Progenitor cell of endocrine pancreas (in vitro differentiated cells): ENCODE results near the gene NEXN. TPM values are rescaled to one million over a fixed set of nuclear protein-coding genes. Genes with fewer than 3 reads are reported as not detected.

Experiments used
- DNase-seq: peaks from one replicate; pipeline ENCODE4 v3.0.0; 2021; ENCODE audit warnings: low spot score; ENCODE audit not compliant: unreplicated experiment
- H3K27ac Mint-ChIP-seq: 2 replicates; pipeline ENCODE4 v1.8.0; 2021; ENCODE audit warnings: mild to moderate bottlenecking, moderate library complexity, mixed read lengths
- H3K27me3 Mint-ChIP-seq: 2 replicates; pipeline ENCODE4 v1.8.0; 2021; ENCODE audit warnings: mixed read lengths
- H3K36me3 Mint-ChIP-seq: 2 replicates; pipeline ENCODE4 v1.8.0; 2022; ENCODE audit warnings: mixed read lengths; ENCODE audit not compliant: insufficient read depth
- H3K4me1 Mint-ChIP-seq: 2 replicates; pipeline ENCODE4 v1.8.0; 2021; ENCODE audit warnings: low read depth, mixed read lengths
- H3K4me3 Mint-ChIP-seq: 2 replicates; pipeline ENCODE4 v1.8.0; 2021; ENCODE audit warnings: low read depth, mild to moderate bottlenecking, moderate library complexity, mixed read lengths
- H3K9me3 Mint-ChIP-seq: 2 replicates; pipeline ENCODE4 v1.8.0; 2021; ENCODE audit warnings: low read depth, mixed read lengths
- CTCF ChIP-seq: fragments of 200-600 bp; sonication (generic); IDR thresholded peaks from one replicate; pipeline ENCODE4 v1.5.0; 2021; ENCODE audit warnings: antibody characterized with exemption, mild to moderate bottlenecking; ENCODE audit not compliant: unreplicated experiment
- total RNA-seq: library from RNA; stranded (reverse); gene quantifications from 2 replicates; pipeline ENCODE4 v1.2.1, GENCODE V29; 2021

The NEXN gene
- total RNA-seq, 1 donor from 2014 or later = 6.5 TPM

- no peak for DNase-seq
- peak overlapping the region; percentile 97 for H3K27ac Mint-ChIP-seq
- peaks cover 4% of the 10 kb centered on the region for H3K36me3 Mint-ChIP-seq
- TF ChIP-seq CTCF = no peak
- no peaks in the 10 kb centered on the region for H3K9me3 Mint-ChIP-seq
- H3K27me3 Mint-ChIP-seq = no peaks in the 10 kb centered on the region
- H3K4me3 Mint-ChIP-seq = no peak overlapping the region
- H3K4me1 Mint-ChIP-seq = peaks cover 43% of the 10 kb centered on the region
Measured at GRCh38 chr1:77984629-77985028, 96.2 kb downstream of the NEXN start.

GRCh38 chr1:77986810-77987209 is 98.4 kb downstream of the NEXN start:
- Mint-ChIP-seq H3K4me1 (peaks cover 36% of the 10 kb centered on the region), H3K27ac (peak overlapping the region; percentile 77), H3K4me3 (no peak overlapping the region), H3K9me3 (no peaks in the 10 kb centered on the region), H3K27me3 (no peaks in the 10 kb centered on the region), H3K36me3 (peaks cover 13% of the 10 kb centered on the region)
- TF ChIP-seq CTCF = no peak
- no peak for DNase-seq

GRCh38 chr1:77987919-77988318 is 99.5 kb downstream of the NEXN start:
- Mint-ChIP-seq H3K4me3 (no peak overlapping the region), H3K4me1 (peaks cover 33% of the 10 kb centered on the region), H3K27ac (no peak overlapping the region), H3K36me3 (peaks cover 13% of the 10 kb centered on the region), H3K9me3 (no peaks in the 10 kb centered on the region), H3K27me3 (no peaks in the 10 kb centered on the region)
- TF ChIP-seq CTCF = no peak
- DNase-seq = no peak

- DNase-seq = no peak
- no peak for TF ChIP-seq CTCF
- no peak overlapping the region for H3K4me3 Mint-ChIP-seq
- peaks cover 19% of the 10 kb centered on the region for H3K4me1 Mint-ChIP-seq
- peaks cover 13% of the 10 kb centered on the region for H3K36me3 Mint-ChIP-seq
- no peaks in the 10 kb centered on the region for H3K27me3 Mint-ChIP-seq
- no peak overlapping the region for H3K27ac Mint-ChIP-seq
- H3K9me3 Mint-ChIP-seq = no peaks in the 10 kb centered on the region
Measured at GRCh38 chr1:77989744-77990143, 101.3 kb downstream of the NEXN start.

GRCh38 chr1:77990629-77991204 is 102.3 kb downstream of the NEXN start:
- H3K36me3 Mint-ChIP-seq = peaks cover 15% of the 10 kb centered on the region
- H3K4me1 Mint-ChIP-seq = peaks cover 10% of the 10 kb centered on the region
- no peak for TF ChIP-seq CTCF
- no peak overlapping the region for H3K4me3 Mint-ChIP-seq
- H3K9me3 Mint-ChIP-seq = no peaks in the 10 kb centered on the region
- H3K27me3 Mint-ChIP-seq = no peaks in the 10 kb centered on the region
- no peak for DNase-seq
- H3K27ac Mint-ChIP-seq = no peak overlapping the region
